Activated CD4-positive, CD25-positive, alpha-beta regulatory T cell treated with anti-CD3 and anti-CD28 coated beads, Interleukin-2, amount 50 U/mL, for 72 hours (primary cell): Measurements from ENCODE around the gene DSCAML1.

Experiments
- DNase-seq: peaks from one replicate; pipeline ENCODE4 v3.0.0; 2021

DSCAML1 gene

DNA sequence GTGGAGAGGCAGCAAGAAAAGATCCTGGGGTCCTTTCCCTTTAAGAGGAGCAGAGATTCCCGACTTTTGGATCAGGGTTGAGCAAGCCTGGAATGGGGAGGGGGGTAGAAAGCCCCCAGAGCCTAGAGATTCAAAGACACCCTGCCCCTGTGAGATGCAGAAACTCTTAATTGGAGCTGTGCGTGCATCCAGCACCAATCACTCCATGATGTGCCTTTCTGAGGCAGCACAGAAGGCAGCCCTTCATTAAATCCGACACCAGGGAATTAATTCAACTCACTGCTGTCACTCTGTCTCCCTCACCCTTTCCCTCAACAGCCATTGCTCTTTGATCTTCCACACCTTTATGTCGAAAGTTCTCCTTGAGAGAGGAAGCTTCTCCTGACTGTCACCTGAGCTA lies 43.0 kb downstream of the DSCAML1 start:
- DNase-seq, result no peak

DNA sequence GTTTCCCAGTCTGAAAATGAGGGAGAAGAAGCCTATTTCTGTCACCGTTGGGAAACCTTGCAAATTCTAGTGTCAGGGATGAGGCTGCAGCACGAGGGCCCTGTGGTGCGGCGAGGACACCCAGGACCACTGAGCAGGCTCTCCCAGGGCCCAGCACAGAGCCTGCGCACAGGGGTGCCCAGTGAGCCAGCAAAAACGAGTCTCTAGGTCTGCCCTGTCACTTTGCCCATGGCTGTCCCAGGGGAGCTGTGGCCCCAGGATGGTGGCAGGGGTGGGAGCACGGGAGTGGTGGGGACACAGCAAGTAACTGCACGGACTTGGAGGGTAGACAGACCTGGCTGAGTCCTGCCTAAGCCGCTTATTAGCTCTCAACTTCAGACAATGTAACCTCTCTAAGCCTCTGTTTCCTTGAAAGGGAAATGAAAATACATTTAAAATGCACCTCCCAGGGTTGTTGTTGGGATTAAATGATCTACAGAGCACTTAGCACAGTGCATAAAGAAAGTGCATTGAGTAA lies 44.2 kb downstream of the DSCAML1 start:
- DNase-seq, result no peak

DNA sequence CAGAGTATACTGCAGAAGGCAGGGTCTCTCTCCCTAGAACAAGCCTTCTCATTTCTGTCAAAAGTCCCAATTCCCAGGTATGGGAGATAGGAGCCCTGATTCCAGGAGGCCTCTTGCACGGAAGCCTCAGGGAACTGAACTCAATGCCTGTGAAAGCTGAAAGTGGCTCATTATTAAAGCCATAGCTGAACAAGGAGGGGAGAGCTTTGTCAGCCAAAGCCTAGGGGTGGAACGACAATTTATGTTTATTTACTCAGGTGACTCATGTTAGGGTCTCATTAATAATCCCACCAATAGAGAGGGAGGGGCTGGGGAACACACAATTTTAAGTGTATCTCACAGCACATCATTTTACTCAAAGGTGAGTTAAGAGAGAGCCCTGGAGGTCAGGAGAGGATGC lies 44.9 kb downstream of the DSCAML1 start:
- no peak for DNase-seq

DNA sequence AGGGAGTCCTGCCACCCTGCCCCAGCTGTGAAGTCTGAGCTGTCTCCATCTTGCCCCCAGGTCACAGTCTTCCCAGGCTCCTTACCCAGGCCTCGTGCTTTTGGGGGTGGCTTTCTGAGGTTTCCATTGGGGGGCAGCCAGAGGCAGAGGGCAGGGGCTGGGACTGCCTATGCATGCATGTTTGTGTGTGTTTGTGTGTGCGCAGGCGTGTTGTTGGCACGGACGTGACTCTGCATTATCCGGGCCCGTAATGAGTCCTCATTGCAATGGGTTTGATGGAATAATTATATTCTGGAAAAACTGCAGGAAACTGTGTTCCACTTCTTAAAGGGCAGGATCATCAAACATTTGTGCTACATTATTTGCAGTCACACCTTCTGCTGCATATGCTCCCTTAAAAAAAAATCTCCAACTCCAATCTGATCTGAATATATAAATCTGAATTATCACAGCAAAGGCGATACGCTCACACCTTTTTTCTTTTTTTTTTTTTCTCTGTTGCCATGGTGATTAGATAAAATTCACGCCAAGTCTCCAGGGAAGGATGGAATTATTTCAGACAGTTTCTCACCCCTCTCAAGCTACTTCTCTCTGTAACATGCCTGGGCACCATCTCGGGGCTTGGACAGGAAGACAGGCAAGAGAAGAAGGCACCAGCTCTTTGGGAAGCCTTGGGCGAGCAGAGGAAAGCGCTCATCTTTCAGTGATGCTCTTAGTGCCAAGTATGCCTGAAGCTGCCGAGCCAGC lies 45.9 kb downstream of the DSCAML1 start:
- no peak for DNase-seq

DNA sequence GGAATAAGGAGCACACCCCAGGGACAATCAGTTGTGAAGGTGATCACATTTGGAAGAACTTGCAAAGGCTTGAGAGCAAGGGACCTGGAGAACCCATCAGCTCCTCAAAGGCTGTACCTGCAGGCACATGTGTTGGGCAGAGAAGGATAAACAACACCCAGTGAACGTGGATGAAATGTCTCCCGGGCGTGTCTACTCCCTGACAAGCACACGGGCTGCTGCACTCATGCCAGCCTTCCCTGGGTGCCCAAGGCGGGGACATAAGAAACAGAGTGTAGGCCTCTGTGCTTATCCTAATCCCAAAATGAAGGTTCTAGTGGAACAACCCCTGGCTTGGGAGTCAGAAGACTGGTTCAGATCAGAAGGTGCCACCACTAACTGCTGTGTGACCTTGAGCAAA lies 46.7 kb downstream of the DSCAML1 start:
- no peak for DNase-seq

DNA sequence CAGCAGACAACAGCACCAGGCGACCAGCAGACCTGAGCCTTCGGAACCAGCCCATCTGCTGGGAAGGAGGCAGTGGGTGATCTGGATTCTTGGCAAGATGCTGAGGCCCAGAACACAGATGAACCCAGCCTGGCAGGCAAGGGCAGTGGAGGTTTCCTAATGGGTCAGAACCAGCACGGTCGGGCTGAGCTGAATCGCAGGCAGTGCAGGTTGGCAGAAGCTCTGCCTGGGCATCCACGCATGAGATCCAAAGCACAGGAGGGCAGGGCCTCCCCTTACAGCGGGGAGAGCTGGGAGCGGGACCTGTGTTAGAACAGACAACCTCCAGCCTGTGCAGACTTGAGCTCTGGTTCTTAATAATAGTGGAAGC lies 47.5 kb downstream of the DSCAML1 start:
- DNase-seq, result no peak

DNA sequence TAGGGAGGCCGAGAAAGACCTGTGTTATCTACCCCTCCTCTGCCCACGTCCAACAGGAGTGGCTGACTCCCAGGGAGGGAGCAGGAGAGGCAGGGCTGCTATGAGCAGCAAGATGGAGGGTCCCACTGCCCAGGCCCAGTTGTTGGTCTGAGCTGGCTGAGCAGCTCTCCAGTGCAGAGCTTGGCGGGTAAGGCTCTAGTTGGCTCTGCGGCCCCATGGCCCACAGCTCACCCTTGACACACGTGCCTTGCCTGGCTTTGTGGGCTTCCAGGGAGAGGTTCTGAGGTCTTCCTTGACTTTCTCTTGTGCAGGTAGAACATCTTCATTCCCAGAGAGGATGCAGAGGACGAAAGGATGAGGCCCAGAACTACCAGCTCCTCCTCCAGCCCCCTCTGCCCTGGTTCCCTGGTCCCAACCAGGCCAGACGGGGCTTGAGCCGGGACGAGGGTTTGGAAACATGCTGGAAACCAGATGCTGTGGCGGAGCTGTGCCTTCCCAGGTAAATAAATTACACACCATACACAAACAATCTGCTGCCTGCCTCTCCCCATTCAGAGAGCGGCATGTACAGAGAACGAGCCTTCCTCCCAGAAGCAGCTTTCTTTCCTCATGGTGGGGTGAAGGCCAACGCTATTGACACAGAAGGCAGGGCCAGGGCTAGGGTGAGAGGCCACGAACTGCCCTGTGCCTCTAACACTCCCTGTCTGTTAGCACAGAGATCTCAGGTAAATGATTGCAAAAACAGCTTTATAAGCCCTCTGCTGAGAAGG lies 48.1 kb downstream of the DSCAML1 start:
- no peak for DNase-seq

DNA sequence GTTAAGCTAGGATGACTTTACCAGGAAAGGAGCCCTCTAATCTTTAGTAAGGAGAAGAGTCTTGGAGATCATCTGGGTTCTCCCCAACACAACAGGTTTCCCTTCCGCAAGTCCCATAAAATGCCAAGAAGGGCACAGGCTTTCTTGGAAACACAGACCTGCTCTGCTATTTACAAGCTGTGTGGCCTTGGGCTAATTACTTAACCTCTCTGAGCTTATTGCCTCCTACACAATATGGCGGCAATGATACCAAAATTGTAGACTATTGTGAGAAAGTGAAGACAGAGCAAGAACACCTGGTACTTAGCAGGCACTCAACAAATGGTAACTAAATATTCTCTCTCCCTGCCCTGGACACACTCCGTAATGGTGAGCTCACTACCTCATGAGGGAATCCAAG lies 49.1 kb downstream of the DSCAML1 start:
- DNase-seq, result no peak

DNA sequence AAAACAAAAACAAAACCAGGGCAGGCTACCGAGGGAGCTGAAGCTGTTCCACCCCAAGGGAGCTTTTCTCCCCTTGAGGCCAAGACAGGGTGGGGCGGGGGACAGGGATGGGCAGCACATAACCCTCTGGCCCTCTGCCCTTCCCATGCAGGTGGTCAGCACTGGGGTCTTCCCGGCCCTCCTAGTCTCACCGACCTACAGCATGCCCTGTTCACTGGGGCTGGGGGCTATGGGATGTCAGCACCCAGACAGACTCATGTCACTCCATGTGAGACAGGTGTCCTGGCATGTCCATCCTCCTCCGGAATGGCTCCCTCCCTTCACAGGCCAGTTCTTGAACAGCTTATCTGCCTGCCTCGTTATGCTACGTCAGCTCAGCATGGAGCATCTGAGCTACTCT lies 51.7 kb downstream of the DSCAML1 start:
- no peak for DNase-seq

DNA sequence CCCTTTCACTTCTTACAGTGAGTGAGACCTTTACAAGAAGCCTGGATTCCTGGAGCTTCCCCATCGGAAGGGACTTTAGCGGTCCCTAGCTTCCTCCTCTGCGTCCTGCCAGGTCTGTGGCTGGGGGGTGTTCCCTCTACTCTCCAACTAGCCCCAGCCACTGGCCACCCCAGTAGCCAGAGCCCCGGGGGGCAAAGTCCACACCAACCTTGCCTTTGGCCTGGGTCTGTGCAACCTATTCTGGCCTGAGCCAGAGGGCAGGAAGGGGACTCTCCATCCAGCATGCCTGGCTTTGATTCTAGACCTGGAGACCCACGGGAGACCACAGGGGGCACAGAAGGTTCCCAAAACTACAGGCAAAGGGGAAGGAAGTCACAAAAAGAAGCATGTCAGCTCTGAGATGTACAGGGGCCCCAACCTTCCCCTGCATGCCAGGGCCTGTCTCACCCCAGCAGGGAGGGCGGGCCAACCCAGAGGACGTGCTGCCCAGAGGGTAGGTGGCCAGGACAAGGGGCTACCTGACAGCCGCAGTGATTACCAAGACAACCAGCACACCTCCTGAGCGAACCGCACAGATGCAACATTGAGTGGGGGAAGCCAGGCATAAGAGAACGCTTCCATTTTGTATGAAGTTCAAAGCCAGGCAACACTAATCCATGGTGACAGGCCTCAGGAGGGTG lies 52.4 kb downstream of the DSCAML1 start:
- no peak for DNase-seq

DNA sequence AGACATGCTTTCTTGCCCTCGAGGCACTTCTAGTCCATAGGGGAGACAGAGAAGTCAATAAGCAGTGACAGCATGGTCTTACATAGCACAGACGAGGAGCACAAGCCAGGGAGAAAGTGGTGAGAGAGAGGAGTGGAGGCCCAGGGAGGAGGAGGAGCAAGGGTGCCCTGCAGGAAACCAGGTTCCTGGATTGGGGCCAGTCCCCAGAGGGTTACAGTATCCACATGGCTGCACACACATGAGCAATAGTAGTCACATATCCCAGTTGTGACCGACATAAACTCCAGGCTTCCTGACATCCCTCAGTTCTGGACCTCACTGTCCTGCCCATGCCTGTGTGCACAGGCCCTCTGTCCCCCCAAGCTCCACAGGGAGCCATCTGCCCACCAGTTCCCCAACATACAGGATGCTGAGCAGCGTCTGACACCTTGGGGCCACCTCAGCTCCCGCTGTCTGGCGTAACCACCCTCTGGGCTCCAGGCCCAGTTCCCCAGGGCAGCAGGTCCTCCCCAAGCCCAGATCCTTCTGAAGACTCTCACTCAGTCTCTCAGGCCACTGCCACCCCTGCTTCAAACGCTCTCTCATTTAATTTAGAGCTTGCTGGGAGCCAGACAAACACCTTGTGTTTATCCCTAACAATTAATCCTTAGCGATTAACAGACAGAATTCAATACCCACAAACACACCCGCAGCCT lies 53.7 kb downstream of the DSCAML1 start:
- DNase-seq, result no peak

DNA sequence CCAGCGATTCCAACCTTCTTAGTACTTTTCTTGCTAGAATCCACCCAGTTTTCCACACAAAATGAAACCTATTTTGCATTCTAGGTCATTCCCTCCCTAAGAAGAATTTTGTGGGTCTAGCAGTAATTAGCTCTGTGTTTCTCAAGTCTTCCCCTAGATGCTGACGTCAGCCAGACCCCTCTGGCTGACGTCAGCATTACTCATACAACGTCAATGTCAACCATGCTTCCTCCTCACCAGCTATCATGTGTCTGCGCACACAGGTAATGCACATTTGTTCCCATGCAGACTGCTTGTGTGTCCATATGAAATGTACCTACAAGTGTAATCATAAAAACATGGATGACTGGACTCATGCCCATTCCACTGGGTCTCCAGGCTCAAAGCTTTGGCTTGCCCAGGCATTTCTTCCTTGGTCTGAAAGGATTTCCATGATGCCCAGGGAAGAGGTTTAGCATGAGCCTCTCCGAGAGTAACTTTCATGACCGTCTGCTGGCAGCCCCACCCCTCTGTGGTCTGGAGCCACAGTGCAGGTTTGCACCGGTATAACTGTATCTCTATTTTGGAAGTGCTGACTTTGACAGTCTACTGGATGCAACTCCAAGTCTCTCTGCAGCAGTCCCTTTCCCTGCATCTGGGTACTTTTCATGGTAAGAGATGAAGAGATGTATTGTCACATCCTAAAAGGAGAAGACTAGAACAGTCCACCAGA lies 58.6 kb downstream of the DSCAML1 start:
- no peak for DNase-seq

DNA sequence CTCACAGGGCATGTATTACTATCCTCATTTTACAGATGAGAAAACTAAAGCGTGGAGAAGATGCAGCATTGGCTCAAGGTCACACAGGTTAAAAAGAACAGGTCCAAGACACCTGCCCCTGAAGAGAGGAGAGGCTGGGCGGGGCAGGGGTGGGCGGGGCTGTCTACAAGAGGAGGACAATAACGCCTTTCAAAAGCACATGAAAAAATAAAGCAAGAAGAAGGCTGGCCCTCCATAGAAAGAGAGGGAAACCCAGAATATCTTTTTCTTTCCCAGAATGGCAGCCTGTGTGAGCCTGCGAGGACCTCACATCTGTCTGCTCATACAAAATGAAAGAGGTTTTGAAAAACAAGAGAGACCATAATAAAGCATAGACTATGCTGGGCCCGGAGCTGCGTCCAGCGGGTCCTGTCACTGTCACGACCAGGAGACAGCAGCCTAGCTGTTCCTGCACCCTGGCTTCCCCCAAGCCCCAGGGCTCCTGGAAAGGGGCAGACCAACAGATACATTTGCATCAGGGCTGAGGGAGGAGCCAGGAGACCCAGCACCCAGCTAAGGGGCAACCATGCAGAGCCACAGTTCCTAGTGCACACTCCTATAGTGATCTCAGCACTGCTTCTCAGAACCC lies 61.6 kb downstream of the DSCAML1 start:
- DNase-seq, result no peak

DNA sequence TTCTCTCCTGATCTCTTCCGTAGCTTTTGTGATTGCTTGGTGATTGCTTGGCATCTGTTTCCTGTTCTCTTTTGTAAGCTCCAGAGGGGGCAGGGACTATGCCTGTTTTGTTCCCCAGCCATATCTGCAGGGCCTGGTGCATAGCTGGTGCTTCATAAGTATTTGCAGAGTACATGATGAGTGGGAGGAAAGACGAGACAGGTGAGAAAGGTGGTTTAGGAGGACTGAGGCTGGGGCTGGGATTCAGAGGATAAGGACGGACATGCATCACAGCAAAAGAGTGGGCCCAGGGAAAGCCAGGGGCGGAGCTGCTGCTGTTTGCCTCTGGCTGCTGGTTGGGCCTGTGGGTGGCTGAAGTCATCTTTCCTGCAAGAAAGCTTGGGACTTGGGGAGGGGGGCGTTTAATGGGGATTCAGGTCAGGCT lies 62.4 kb downstream of the DSCAML1 start:
- no peak for DNase-seq

DNA sequence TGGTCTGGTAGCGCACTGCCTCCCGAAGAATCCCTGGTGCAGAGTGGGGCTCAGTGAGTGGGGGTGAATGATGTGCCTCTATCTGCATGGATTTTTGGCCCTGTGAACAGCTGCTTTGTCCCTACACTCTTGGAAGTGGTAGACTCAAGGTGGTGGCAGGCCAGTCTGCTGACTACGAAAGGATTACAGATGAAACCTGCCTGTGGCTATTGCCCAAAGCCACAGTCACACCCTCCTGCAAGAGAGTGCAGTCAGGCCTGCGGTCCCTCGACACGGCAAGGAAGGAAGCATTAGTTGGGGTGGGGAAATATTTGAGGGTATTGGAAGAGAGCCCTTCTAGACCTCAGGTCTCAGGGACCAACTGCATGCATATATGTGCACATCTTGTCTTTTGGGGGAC lies 63.7 kb downstream of the DSCAML1 start:
- DNase-seq, result no peak

DNA sequence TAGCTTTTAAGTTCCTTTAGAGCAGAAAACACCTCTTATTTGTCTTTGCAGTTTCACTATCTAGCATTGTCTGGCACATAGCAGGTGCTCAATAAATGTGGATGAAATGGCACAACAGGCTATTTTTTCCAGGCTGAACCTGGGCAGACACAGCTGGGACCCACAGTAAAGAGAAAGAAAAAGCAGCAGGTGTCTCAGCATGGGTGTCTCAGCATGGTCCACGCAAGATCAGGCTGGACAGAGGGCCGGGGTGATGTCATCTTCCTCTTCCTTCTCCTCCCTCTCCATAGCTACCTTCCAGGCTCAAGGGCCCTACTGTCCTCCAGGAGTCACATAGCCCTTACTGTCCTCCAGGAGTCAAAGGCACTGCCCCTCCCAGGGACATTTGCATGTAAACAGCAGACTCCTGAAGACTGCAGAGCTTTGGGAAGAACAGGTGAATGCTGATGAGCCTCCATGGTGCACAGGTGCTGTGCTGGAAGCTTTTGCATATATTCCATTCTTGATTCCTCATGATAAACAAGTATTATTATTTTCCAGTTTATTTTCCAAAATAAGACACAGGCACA lies 65.2 kb downstream of the DSCAML1 start:
- no peak for DNase-seq

DNA sequence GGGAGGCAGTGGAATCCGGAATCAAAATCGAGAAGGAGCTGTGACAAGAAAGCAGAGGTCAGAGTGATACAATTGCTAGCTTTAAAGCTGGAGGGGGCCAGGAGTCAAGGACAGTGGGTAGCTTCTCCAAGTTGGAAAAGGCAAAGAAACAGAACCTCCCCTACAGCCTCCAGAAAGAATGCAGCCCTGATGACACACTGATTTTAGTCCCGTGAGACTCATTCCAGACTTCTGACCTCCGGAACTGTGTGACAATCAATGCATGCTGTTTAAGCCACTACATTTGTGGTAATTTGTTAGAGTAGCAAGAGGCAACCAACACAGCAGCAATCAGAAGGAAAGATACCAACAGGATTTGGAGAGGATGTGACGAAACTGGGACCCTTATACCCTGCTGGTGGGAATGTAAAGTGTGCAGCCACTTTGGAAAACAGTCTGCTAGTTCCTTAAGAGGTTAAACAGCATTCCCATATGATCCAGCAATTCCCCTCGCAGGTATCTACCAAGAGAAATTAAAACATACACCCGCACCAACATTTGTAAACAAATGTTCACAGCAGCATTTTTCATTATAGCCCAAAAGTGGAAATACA lies 66.7 kb downstream of the DSCAML1 start:
- DNase-seq, result no peak

DNA sequence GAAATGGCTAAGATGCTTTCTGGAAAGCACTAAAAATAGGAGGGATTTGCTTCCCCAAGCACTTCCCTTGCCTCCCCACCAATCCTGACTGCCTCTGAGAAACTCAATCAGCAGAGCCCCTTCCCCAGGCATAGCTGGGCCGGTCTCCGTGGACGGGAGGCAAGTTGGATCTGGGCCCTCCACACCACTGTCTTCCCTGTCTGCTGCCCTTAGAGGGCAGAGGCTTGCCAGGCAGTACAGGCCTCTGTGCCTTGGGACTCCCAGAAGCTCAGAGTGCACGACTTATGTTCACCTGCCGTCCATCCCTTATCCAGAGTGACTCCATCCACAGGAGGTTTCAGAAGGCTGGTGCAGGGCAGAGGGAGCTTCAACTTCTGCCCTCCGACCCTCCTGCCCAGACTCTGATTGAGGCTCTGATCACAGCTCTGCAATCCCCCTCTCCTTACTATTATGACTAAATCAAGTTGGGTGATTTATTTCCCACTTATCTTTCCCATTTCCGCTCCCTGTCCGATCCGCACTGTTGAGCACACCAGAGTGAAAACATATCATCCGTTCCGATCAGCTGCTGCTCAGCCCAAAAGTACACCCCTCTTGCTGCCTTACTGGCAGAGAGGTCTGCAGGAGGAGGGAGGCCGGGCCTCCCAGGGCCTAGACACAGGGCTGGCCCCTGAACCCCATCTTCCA lies 71.8 kb downstream of the DSCAML1 start:
- DNase-seq, result no peak

DNA sequence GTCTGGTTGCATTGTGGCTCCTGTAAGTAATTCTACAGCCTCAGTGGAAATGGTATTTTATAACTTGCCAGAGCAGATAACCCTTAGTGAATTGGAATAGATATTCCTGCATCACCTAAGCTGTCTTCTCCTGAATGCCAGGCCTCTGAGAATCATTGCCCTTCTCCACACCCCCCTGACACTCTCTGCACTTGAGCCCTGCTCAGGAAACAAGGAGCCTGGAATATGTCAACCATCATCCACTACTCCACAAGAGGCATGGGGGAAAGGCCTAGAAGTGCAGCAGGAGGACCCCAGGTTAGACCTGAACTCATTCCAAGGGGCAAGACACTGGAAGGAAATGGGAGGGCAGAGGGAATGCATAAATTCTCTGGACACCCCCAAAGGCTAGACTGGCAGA lies 72.4 kb downstream of the DSCAML1 start:
- no peak for DNase-seq

DNA sequence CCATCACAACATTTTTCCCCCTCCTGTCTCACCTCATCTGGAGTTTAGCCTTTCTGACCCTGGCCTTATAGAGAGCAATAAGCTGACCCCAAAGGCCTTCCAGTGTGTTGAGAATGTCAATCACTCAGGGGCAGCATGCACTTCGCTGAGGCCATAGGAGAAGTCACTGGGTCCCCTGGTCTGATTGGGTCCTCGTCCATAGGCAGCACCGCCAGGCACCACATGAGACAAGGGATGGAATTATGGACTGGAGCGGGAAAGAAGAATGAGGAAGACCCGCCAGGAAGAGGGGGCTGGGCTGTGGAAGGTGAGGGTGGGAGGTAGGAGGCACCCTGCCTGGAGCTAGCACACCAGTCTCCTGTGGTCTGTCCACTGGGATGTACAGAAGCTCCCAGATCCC lies 72.9 kb downstream of the DSCAML1 start:
- DNase-seq, result no peak
